HG03354 (cell line): ENCODE data around the gene SEZ6L2.
"Not testable (repeated sequence)": the region's sequence is repeated elsewhere in the genome, so short reads cannot be mapped to it uniquely, and the experiment has no call there.

Experiments
- ATAC-seq: cut with Tn5 transposase; IDR thresholded peaks from one replicate; pipeline ENCODE4 v1.9.1; 2021; ENCODE audit warnings: mild to moderate bottlenecking; ENCODE audit not compliant: unreplicated experiment, poor library complexity, severe bottlenecking

SEZ6L2 gene

GRCh38 chr16:29892458-29892813 lies 6.9 kb downstream of the SEZ6L2 start:
- no peak for ATAC-seq

- ATAC-seq: no peak
These were observed 7.6 kb downstream of the SEZ6L2 start for GRCh38 chr16:29891525-29892457.

- ATAC-seq: not testable (repeated sequence)
These were observed 10.0 kb downstream of the SEZ6L2 start for GRCh38 chr16:29889372-29889771.

- ATAC-seq: no peak
These were observed 15.4 kb downstream of the SEZ6L2 start for GRCh38 chr16:29883987-29884386.

- ATAC-seq: no peak
These were observed 18.3 kb downstream of the SEZ6L2 start for GRCh38 chr16:29881050-29881449.

GRCh38 chr16:29878172-29878571 lies 21.2 kb downstream of the SEZ6L2 start:
- no peak for ATAC-seq

GRCh38 chr16:29877266-29877961 lies 21.9 kb downstream of the SEZ6L2 start:
- ATAC-seq: no peak

GRCh38 chr16:29876594-29877249 lies 22.6 kb downstream of the SEZ6L2 start:
- ATAC-seq: no peak

GRCh38 chr16:29876217-29876593 lies 23.1 kb downstream of the SEZ6L2 start:
- ATAC-seq: no peak

GRCh38 chr16:29875206-29875605 lies 24.1 kb downstream of the SEZ6L2 start:
- no peak for ATAC-seq

- ATAC-seq: no peak
These were observed 26.0 kb downstream of the SEZ6L2 start for GRCh38 chr16:29873319-29873718.

- no peak for ATAC-seq
These were observed 27.4 kb downstream of the SEZ6L2 start for GRCh38 chr16:29871822-29872546.

- not testable (repeated sequence) for ATAC-seq
These were observed 30.3 kb downstream of the SEZ6L2 start for GRCh38 chr16:29869067-29869466.

- no peak for ATAC-seq
These were observed 30.8 kb downstream of the SEZ6L2 start for GRCh38 chr16:29868396-29869009.

GRCh38 chr16:29864205-29864604 lies 35.1 kb downstream of the SEZ6L2 start:
- no peak for ATAC-seq

- no peak for ATAC-seq
These were observed 35.7 kb downstream of the SEZ6L2 start for GRCh38 chr16:29863669-29863984.

- peak; percentile 94 for ATAC-seq
These were observed 36.3 kb downstream of the SEZ6L2 start, which contains the start of gene CDIPT for GRCh38 chr16:29862884-29863668. CDIPT (minus strand) TSS chr16:29863226; CDS start chr16:29862857, 369 bp downstream.

GRCh38 chr16:29862383-29862883 lies 36.9 kb downstream of the SEZ6L2 start:
- ATAC-seq: no peak

GRCh38 chr16:29860218-29860617 lies 39.1 kb downstream of the SEZ6L2 start:
- ATAC-seq: no peak
